Hepatic stellate cell (primary cell): ENCODE data around the gene SMIM32.

Experiments used
- DNase-seq: peaks from one replicate; pipeline ENCODE4 v3.0.0; 2011; ENCODE audit warnings: low spot score

The SMIM32 gene

DNA sequence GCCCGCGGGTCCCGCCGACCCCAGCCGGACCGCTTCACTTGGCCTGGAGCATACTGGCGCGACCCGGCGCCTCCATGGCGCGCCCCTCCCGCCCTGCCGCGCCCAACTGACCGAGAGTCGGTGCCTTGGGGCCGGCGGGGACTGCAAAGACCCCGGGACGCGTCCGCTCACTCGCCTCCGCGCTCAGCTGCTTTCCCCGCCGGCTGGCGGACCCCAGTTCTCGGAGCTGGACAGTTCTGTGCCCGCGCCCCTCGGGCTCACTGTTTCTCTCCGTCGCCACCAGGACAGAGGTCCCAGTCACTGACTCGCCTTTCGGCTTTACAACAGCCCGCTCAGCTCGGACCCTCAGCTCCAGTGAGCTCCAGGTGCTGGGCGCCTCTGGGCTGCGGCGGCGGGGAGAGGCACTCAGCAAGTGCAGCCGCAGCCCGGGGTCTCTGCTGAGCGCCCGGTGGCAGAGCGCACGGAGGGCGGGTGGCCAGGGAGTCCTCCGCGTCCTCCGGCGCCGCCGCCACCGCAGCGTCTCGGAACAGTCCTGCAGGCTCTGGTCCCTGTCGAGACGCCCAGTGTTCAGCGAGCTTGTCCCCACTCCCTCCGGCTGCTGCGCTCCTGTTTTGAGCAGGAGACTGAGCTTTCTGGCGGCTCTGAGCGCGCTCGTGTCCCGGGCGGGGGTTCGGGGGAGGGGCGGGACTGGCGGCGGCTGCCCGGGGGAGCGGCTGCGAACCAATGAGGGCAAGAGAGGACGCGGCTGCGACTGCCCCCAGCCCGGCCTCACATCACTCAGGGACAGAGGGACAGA is at the start of gene SMIM32:
Gene SMIM32, minus strand, starts transcription at position 637 of the 796 bp plus-strand sequence. CDS start 638 bp downstream, outside the sequence.
- DNase-seq = peak; percentile 34

DNA sequence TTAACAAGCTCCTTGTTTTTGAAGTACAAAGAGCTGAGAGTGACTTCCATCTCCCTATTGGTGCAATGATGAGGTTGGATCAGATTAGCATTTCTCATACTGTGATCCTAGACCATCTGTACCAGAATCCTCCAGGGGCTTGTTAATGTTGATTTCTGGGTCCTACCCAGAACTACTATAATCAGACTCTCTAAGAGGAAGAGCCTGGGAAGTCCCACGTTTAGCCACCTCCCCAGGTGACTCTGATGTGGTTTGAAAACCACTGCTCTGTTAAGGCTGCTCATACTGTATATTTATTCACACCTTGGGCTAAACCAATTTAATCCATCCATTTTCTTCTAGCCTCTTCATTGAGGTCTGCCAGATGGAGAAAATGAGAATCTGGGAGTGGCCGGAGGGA is 49.6 kb upstream of the SMIM32 start:
- no peak for DNase-seq

DNA sequence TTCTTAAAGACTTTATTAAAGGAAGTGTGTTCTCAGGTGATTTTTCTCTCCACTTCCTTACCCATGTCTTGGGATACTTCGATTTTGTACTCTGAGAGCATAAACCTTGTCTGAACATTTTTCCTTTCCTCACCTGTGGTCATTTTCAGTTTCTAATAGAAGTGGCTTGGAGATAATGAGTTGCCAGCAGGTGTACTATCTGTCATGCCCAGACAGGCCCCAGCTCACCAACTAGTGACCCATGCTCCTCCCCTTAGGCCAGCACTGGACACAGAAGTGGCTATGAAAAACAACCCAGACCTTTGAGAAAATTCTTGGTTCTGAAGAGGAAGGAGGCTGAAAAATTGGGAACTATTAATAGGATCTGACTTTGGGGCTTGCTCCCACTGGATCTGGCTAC is 49.2 kb upstream of the SMIM32 start:
- DNase-seq = no peak

DNA sequence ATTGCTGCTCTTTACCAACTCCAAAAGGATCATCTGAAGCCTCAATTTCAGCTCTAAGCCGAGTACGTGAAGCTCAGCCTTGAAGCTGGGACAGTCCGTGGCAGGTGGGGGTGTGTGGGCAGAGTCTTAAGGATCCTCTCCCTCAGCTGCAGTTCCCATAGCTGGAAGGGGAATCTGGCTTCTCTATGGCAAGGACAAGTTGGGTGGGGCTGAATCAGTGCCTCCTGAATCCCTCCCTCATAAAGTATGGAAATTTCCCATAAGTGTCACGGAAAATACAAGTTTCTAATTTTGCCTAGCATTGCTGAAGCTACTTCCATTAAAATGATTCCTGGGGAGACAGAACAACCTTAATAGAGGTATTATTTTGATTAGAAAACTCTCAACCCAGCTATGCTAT is 47.9 kb upstream of the SMIM32 start:
- no peak for DNase-seq

DNA sequence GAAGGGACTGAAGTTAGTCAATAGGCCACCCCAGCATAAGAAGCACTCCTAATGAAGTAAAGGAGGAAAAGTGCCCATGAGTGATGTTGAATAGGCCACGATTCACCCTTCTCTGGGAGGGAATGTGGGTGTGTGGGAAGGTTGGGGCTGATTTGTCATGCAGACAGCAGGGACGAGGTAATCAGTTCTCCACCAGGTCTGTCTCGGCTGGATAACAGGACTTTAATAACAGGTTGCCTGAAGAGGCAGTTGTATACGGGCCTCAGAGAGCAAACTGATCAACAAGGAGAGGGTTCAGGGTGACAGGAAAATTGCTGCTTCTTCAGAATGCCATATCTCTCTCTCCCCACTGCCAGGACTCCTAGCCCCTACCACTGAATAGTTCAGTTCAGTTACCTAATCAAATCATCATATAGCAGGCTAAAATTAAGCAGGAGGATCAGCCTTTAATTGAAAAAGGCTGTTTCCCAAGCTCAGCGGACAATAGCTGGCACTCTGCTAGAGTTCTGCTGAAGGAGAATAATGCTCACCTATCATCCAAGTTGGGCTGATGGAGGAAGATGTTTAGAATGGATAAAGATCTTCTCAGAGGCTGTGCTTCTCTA is 43.6 kb upstream of the SMIM32 start:
- no peak for DNase-seq

DNA sequence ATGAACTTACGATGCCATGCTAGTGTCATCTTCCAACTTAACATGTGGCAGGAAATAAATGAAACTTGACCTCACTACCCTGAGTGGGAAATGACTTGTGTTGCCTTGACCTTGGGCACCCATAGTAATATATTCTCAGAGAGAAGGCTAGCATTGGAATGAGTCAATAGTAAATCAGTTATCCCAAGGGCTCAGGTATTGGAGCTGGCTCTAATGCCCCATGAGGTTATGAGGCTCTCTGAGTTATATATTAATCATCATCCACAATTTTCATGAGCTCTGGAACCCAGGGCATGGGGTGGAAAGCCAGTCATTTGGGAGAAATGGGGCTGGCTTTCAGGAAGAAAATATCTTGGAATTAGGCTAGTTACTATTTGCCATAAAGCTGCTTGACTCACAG is 42.4 kb upstream of the SMIM32 start:
- no peak for DNase-seq

DNA sequence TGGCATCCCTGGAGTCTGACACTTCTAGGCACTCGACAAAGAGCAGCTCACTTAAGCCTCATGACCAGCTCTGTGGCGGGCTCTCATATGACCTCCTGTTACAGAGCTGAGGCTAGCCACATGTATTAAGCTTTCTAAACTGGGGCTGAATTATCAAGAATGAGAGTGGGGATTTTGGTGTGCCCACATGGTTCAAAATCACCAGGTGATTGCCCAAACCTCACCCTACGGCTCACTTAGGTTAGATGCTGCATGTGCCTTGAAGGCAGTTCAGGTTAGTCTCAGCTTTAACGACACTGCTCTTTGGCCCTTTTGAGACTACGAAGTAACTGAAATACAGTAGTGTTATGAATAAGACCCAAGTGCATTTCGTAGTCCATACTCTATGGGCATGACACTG is 39.4 kb upstream of the SMIM32 start:
- DNase-seq = no peak

DNA sequence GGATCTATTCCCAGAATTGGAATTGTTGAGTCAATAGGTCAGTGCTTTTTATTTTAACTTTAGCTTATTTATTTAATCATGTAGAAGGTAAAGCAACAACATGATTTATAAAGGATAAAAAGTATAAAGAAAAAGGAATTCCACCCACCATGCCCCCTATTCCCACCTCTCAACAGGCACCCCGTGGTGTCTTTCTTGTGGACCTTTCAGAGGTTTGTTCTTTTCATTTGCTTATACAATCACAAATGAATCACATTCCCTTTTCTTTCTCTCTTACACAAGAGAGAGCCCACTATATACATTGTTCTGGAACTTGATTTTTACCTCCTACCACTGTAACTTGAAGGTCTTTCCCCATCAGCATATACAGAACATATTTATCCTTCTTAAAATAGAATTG is 37.2 kb upstream of the SMIM32 start:
- DNase-seq = no peak

DNA sequence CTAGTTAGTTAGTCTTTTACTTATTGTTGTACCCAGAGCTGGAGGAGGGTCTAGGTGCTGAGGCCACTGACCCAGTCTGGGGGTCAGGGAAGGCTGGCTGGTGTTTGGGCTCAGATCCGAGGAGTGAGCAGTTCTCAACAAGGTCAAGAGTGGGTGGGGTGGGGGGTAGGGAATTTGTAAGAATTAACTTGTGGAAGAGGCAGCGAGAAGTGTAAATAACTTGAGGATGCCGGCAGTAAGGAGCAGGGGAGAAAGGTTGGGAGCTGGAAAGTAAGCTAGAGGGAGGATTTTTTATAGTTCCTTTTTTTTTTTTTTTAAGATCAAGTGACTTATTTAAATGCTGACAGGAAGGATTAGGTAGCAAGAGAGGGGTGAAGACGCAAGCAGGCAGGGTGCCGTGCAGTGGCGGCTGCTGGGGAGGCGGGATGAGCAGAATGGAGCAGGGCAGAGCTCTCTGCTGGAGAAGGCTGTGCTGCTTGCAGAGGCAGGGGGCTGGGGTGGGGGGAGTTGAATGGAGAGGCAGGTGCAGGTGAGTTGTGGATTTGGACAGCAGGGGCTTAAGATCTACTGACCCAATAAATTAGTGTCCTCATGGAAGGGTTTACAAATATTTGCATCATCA is 35.3 kb upstream of the SMIM32 start:
- DNase-seq = no peak

DNA sequence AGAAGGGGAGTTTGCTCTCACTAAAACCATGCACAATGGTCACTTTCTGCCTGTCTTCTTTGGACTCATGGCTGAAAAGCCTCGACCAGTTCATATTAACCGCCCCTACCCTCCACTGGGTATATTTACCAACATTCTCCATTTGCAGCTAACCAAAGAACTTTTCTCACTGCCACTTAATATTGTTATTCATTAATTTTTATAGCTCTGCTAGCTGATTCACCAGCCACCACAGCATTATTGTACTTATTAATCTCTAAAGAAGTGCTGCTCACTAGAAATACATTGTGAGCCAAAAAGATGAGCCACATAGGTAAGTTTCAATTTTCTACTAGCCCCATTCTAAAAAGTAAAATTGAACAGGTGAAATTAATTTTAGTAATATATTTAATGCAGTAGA is 33.4 kb upstream of the SMIM32 start:
- no peak for DNase-seq

DNA sequence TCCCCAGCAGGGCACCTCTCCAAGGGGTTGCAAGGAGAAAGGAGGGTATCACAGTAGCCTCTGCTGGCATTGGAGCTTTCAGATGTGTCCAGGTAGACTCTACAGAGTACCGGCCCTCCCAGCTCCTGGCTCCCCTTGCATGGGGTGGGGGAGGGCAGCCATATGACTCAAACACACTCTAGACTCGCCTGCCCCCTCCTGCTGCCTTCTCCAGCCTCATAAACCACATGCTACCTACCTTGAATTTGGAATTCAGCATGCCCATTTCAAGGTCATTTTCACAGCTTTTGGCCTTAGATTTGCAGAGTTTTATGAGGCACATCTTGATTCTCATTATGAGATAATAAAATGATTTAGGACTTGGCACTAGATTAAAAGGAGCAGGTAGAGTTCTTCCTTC is 32.8 kb upstream of the SMIM32 start:
- DNase-seq = no peak

DNA sequence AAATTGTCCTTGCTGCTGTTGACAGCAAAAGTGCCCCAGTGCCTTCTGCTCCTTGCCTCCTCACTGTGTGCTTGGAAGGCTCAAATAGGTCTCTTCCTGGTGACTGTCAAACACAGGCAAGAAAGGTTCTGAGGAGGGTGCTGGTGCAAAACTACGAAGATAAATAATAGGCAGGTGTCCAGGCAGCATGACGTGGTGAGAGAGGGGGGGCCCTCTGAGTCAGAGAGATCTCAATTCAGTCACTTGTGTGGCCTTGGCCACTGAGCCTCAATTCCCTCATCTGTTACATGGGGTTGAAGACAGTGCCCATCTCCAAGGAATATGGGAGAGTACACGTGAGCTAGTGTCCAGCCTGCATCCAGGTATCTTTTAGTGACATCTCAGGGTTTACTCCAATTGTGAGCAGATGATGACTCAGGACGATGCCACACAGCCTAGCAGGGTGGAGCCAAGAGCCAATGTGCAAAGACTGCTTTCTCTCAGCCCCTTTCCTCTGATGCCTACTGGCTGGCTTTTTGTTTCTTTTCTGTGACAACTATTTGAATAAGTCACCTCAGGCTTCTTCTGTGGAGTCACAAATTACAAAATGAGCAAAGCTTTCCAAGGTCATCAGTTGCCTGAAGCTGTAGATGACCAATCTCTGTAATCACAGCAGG is 29.7 kb upstream of the SMIM32 start:
- DNase-seq = no peak

DNA sequence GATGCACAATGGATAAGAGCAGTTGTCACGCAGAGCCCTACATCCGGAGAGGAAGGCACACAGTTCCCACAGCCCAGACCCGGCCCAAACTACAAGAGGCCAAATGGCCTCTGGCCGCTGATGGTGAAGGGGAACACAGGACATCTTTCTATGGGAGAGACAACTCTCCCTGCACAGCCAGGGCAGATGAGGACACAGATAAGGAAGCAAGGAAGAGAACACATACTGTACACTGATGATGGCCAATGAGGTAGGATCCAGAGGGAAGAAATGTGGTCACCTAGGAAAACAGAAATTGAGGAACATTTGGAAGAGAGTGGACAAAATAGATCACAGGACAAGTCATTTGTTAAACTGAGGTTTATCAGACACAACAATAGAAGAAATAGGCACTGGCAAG is 28.4 kb upstream of the SMIM32 start:
- no peak for DNase-seq

DNA sequence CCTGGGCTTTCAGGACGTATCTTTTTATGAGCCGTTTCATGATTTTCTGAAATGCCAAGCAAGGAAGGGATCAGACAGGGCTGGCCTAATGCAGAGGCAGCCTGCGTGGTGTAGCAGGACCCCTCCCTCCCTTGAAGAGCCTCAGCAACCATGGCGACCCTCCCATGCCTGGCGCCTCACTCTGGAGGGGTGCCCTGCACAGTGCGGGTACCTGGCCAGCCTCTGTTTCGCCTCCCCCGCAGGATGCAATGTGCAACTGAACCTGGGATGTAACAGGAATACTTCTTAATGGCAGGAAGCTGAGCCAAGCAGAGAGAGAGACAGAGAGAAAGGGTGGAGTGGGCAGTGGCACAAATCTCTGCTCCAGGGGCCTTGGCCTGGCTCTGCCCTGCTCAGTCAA is 23.3 kb upstream of the SMIM32 start:
- DNase-seq = no peak

DNA sequence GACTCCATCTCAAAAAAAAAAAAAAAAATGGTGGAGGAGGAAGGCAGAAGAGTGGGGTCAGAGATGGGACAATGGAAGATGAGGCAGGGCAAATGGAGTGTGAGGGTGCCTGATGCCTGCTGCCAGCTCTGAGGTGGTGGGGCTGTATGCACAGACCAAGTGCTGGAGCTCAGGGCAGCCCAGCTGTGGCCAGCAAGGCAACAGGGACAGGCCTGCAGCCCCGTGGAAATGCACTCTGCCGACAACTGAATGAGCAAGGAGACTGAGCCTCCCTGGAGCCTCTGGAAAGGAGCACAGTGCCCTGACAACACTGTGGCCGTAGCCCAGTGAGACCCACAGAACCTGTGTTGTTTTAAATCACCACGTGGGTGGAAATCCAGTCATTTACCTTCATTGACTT is 22.9 kb upstream of the SMIM32 start:
- DNase-seq = no peak

DNA sequence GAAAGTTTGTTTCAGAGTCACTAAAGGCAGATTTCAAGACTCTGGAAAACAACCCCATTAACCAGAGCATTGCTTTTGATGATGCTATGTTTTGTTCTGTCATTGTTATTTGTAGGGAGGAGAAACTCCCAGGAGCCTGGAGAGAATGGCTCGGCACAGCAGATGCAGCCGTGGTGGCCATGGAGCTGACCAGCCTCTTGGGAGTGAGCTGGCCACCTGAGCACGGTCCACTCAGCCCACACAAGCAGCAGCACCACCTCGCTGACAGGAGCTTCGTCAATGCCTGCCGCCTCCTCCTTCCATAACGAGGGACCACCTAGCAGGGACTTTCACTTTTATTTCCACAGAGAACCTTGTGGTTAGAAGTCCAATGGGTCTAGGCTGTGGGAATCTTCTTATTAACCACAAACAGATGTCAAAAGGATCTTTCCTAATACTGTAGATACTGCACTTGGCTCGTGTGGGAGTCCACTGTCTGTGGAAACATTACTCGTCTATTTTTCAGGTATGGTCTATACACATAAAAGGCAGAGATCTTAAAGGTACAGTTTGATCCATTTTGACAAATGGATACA is 21.0 kb upstream of the SMIM32 start:
- no peak for DNase-seq

DNA sequence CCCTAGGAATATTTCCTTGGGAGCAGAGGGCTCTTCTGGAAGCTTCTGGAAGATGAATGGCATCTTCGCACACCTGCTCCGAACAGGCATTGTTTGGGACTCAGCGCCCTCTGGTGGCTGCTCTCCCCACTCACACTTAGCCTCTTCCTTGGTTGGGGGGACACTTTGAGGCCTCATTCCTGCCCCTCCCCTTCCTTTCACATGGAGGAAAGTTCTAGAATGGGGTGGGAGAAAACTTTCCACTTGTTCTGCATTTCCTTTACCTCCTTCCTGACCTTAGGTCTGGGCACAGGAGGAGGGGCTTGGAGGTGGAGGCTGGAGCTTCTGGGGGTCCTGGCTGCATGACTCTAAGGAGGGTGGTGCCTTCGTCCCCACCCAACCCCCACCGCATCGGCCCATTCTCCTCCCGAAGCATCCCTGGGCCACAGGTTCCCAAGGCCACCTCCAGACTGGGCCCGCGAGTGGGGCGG is 19.3 kb upstream of the SMIM32 start:
- DNase-seq = peak; percentile 57

DNA sequence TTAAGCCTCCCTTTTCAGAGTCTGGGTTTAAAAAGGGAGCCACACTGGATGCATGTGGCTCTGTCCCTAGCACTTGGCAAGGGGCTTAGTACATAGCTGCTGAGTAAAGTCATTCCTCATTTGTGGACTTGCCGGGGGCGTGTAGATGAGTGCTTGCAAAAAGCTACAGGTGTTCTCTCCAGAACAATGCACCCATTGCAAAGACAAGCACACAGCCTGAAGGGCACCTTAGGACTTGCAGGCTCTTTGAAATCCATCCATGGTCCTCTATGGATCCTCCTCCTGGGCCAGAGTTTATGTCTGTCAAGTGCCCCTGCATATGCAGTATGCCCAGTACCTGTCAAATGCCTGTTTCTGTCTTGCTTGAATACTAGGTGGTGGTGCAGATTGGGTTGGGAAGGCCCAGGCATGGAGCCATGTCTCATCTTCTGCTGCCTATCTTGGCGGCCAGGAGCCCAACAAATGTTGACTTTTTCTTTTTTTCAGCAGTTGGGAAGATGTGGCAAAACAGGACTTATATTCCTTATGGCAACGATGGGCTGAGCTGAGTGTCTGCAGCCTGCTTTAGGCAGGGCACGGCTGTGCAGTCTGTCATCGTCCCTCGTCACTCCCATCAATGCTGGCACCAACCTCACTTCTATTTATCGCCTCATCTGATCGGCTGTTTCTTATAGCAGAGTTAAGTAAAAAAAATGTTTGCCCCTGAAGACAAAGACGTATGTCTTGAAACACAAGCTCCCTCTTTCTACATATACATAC is 18.5 kb upstream of the SMIM32 start:
- DNase-seq = no peak

DNA sequence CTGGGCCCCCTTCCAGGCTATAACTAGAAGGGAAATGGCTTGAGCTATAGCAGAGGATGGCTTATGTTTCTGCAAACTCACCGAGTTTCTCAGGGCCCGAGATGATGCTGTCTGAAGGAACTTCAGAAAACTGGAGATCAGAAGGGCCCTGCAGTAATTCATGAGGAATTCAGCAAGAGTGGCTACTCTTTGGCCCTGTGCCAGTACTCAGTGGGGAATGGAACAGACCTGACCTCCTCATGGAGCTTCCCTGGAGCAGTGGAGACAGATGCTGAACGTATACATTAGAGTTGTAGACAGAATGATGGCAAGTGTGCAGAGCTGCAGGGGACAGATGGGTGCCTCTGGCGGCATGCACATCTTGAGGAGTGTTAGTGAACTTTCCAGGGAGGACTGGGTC is 17.3 kb upstream of the SMIM32 start:
- no peak for DNase-seq

DNA sequence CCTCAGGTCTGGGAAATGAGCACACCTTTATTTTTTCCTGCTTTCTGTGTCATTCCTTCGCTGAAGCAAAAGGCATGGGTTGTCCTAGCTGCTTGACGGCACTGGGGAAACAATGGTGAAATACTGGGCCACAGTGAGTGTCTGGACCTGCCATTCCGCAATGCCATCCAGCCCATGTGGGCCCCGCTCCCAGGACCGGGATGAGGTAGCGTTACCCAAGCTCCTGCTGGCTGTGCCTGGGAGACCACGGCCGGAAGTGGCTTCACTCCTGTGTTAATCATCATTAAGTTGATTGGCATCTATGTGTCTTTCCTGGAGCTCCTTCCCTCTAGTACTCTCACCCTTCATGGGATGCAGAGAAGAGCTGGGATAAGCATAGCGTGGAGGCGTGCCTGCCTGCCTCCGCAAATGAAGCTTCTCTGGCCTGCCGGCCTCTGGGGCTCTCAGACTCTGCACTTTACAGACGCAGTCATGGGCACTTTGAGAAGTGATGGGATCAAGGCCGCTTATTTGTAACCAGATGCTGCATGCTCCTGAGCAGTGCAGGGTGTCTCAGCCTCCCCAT is 16.5 kb upstream of the SMIM32 start:
- no peak for DNase-seq

DNA sequence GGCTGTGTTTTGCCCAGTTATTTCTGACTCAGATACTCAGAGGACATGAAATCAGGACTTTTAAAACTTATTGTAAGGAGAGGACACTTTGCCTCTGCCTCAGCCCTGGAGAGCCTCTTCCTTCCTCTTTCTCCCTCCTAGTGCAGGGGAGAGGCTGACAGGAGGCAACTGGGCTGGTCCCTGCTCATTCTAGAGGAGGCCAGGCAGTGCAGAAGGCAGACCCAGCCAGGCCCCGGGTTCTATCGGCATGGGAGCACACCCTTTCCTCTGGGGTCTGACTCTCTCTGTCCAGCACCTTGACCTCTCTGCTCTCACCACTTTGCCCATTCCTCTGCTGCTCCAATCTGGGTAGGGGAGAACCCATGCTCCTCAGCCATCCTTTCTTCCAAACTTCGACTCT is 16.0 kb upstream of the SMIM32 start:
- DNase-seq = no peak
